Measurements from ENCODE around the gene TNFRSF1B. TPM values are rescaled to one million over a fixed set of nuclear protein-coding genes. Genes with fewer than 3 reads are reported as not detected.

The TNFRSF1B gene
- total RNA-seq, 1 experiment from 2014 or later, result 1.3 TPM

- CTCF ChIA-PET, result interaction anchor here (0.9 kb wide), 1 partner anchor 32 kb away, joined by 3 read pairs; no protein-coding TSS in a partner anchor
- intact Hi-C loops (cut with micrococcal nuclease; ENCODE audit: unreplicated experiment), result no loop called here
- DNase-seq, result peak; percentile 77
- no peak for TF ChIP-seq CTCF (IDR thresholded peaks at IDR 0.05; ENCODE audit: unreplicated experiment)
- no peak overlapping the region for H3K27ac Mint-ChIP-seq (ENCODE audit: unreplicated experiment)
- H3K36me3 Mint-ChIP-seq (ENCODE audit: insufficient read depth, unreplicated experiment), result peaks cover 14% of the 10 kb centered on the region
- no TSS peak for BruUV-seq (replicated peaks)
- H3K27me3 Mint-ChIP-seq (ENCODE audit: unreplicated experiment), result no peaks in the 10 kb centered on the region
- H3K4me3 Mint-ChIP-seq (ENCODE audit: low read depth, unreplicated experiment), result no peak overlapping the region
- peaks cover 49% of the 10 kb centered on the region for H3K4me1 Mint-ChIP-seq (ENCODE audit: low read depth, unreplicated experiment)
- H3K9me3 Mint-ChIP-seq (ENCODE audit: low read depth, unreplicated experiment), result no peaks in the 10 kb centered on the region
Measured at GRCh38 chr1:12161662-12162458, 4.9 kb upstream of the TNFRSF1B start.

GRCh38 chr1:12162459-12163137, 4.2 kb upstream of the TNFRSF1B start:
- peaks cover 14% of the 10 kb centered on the region for H3K36me3 Mint-ChIP-seq (ENCODE audit: insufficient read depth, unreplicated experiment)
- no peaks in the 10 kb centered on the region for H3K9me3 Mint-ChIP-seq (ENCODE audit: low read depth, unreplicated experiment)
- intact Hi-C loops (cut with micrococcal nuclease; ENCODE audit: unreplicated experiment), result no loop called here
- H3K4me3 Mint-ChIP-seq (ENCODE audit: low read depth, unreplicated experiment), result no peak overlapping the region
- no peak for DNase-seq
- CTCF ChIA-PET, result no interaction called here
- no peak overlapping the region for H3K27ac Mint-ChIP-seq (ENCODE audit: unreplicated experiment)
- TF ChIP-seq CTCF (IDR thresholded peaks at IDR 0.05; ENCODE audit: unreplicated experiment), result no peak
- H3K4me1 Mint-ChIP-seq (ENCODE audit: low read depth, unreplicated experiment), result peaks cover 41% of the 10 kb centered on the region
- no TSS peak for BruUV-seq (replicated peaks)
- no peaks in the 10 kb centered on the region for H3K27me3 Mint-ChIP-seq (ENCODE audit: unreplicated experiment)

GRCh38 chr1:12163210-12163609, 3.6 kb upstream of the TNFRSF1B start:
- no peak overlapping the region for H3K27ac Mint-ChIP-seq (ENCODE audit: unreplicated experiment)
- no peaks in the 10 kb centered on the region for H3K9me3 Mint-ChIP-seq (ENCODE audit: low read depth, unreplicated experiment)
- no peak for TF ChIP-seq CTCF (IDR thresholded peaks at IDR 0.05; ENCODE audit: unreplicated experiment)
- CTCF ChIA-PET, result no interaction called here
- no TSS peak for BruUV-seq (replicated peaks)
- H3K4me1 Mint-ChIP-seq (ENCODE audit: low read depth, unreplicated experiment), result peaks cover 36% of the 10 kb centered on the region
- H3K27me3 Mint-ChIP-seq (ENCODE audit: unreplicated experiment), result no peaks in the 10 kb centered on the region
- intact Hi-C loops (cut with micrococcal nuclease; ENCODE audit: unreplicated experiment), result no loop called here
- peaks cover 14% of the 10 kb centered on the region for H3K36me3 Mint-ChIP-seq (ENCODE audit: insufficient read depth, unreplicated experiment)
- DNase-seq, result no peak
- no peak overlapping the region for H3K4me3 Mint-ChIP-seq (ENCODE audit: low read depth, unreplicated experiment)

GRCh38 chr1:12164210-12164609, 2.6 kb upstream of the TNFRSF1B start:
- Mint-ChIP-seq H3K4me3 (ENCODE audit: low read depth, unreplicated experiment) (no peak overlapping the region), H3K4me1 (ENCODE audit: low read depth, unreplicated experiment) (peaks cover 36% of the 10 kb centered on the region), H3K9me3 (ENCODE audit: low read depth, unreplicated experiment) (no peaks in the 10 kb centered on the region), H3K27me3 (ENCODE audit: unreplicated experiment) (no peaks in the 10 kb centered on the region), H3K36me3 (ENCODE audit: insufficient read depth, unreplicated experiment) (peaks cover 14% of the 10 kb centered on the region), H3K27ac (ENCODE audit: unreplicated experiment) (no peak overlapping the region)
- CTCF ChIA-PET, result no interaction called here
- no peak for TF ChIP-seq CTCF (IDR thresholded peaks at IDR 0.05; ENCODE audit: unreplicated experiment)
- no TSS peak for BruUV-seq (replicated peaks)
- no peak for DNase-seq
- intact Hi-C loops (cut with micrococcal nuclease; ENCODE audit: unreplicated experiment), result no loop called here

All from Calu3 (cell line).